HG03378 (cell line): Measurements from ENCODE around the gene HSPG2.
"Not testable (repeated sequence)": the region's sequence is repeated elsewhere in the genome, so short reads cannot be mapped to it uniquely, and the experiment has no call there.

Source experiments
- ATAC-seq: cut with Tn5 transposase; IDR thresholded peaks from one replicate; pipeline ENCODE4 v1.9.1; 2021; ENCODE audit warnings: mild to moderate bottlenecking, moderate library complexity; ENCODE audit not compliant: unreplicated experiment

HSPG2 gene

GRCh38 chr1:21956720-21957552, 19.8 kb upstream of the HSPG2 start:
- ATAC-seq = no peak

- ATAC-seq = no peak
Measured at GRCh38 chr1:21955501-21956281, 18.6 kb upstream of the HSPG2 start.

GRCh38 chr1:21955058-21955457, 17.9 kb upstream of the HSPG2 start:
- ATAC-seq = no peak

- no peak for ATAC-seq
Measured at GRCh38 chr1:21952786-21953520, 15.8 kb upstream of the HSPG2 start.

GRCh38 chr1:21951226-21951870, 14.2 kb upstream of the HSPG2 start:
- ATAC-seq = no peak

- no peak for ATAC-seq
Measured at GRCh38 chr1:21950734-21951133, 13.6 kb upstream of the HSPG2 start.

- no peak for ATAC-seq
Measured at GRCh38 chr1:21946836-21947587, 9.9 kb upstream of the HSPG2 start.

- no peak for ATAC-seq
Measured at GRCh38 chr1:21944733-21945073, 7.6 kb upstream of the HSPG2 start.

- ATAC-seq = not testable (repeated sequence)
Measured at GRCh38 chr1:21942959-21943640, 6.0 kb upstream of the HSPG2 start.

GRCh38 chr1:21942464-21942863, 5.4 kb upstream of the HSPG2 start:
- no peak for ATAC-seq

- ATAC-seq = no peak
Measured at GRCh38 chr1:21941370-21941769, 4.3 kb upstream of the HSPG2 start.

- no peak for ATAC-seq
Measured at GRCh38 chr1:21940492-21940891, 3.4 kb upstream of the HSPG2 start.

- no peak for ATAC-seq
Measured at GRCh38 chr1:21939650-21940374, 2.7 kb upstream of the HSPG2 start.

GRCh38 chr1:21938732-21939538, 1.8 kb upstream of the HSPG2 start:
- ATAC-seq = no peak

- no peak for ATAC-seq
Measured at GRCh38 chr1:21937372-21938121, 437 bp upstream of the HSPG2 start.

GRCh38 chr1:21936366-21937031, 611 bp downstream of the HSPG2 start:
- no peak for ATAC-seq

- no peak for ATAC-seq
Measured at GRCh38 chr1:21935891-21936365, 1.2 kb downstream of the HSPG2 start.
